H1 (cell line): ENCODE measurements around the gene NUSAP1. TPM values are rescaled to one million over a fixed set of nuclear protein-coding genes. Genes with fewer than 3 reads are reported as not detected.

Experiments
- CTCF ChIA-PET: fragments of 300-600 bp; sonication (Branson Sonifier 250); formaldehyde crosslinking; loops from one replicate; lab custom pipeline; 2021; ENCODE audit not compliant: partially characterized antibody; lab: Charles Lee
- POLR2A ChIA-PET: fragments of 300-600 bp; sonication (Branson Sonifier 250); formaldehyde crosslinking; loops from one replicate; lab custom pipeline; 2021; ENCODE audit warnings: inconsistent platforms; ENCODE audit not compliant: partially characterized antibody; lab: Charles Lee
- DNase-seq, 2 experiments: peaks; one replicate each; pipeline versions ENCODE4 v3.0.0 to v3.0.0-alpha.2; 2010 to 2022; ENCODE audit warnings: low spot score in 2 of 2, low read depth in 1 of 2, mixed read lengths in 1 of 2
- FAIRE-seq: peaks from 2 replicates; lab custom pipeline; 2011; peaks lifted over from hg19 to GRCh38; lab: Jason Lieb, UNC
- H2AFZ ChIP-seq: 2 replicates; pipeline ENCODE4 v1.8.1; 2012; ENCODE audit warnings: low read length, inconsistent platforms
- H2AK5ac ChIP-seq: 2 replicates; pipeline ENCODE4 v1.6.1; 2013; ENCODE audit warnings: low read depth, low read length
- H2BK120ac ChIP-seq: replicated peaks from 2 replicates; pipeline ENCODE3; 2013; ENCODE audit warnings: low read depth, low read length, inconsistent platforms
- H2BK12ac ChIP-seq: 2 replicates; pipeline ENCODE4 v1.6.1; 2013; ENCODE audit warnings: low read depth, low read length
- H2BK15ac ChIP-seq: 2 replicates; pipeline ENCODE4 v1.6.1; 2013; ENCODE audit warnings: low read length
- H2BK20ac ChIP-seq: 2 replicates; pipeline ENCODE4 v1.6.1; 2013; ENCODE audit warnings: low read length
- H2BK5ac ChIP-seq: 2 replicates; pipeline ENCODE4 v1.6.1; 2013; ENCODE audit warnings: low read depth, low read length
- H3K14ac ChIP-seq: 2 replicates; pipeline ENCODE4 v1.6.1; 2013; ENCODE audit warnings: inconsistent platforms; ENCODE audit not compliant: insufficient read length
- H3K18ac ChIP-seq: 2 replicates; pipeline ENCODE4 v1.6.1; 2013; ENCODE audit warnings: low read length; ENCODE audit errors: extremely low read depth
- H3K23ac ChIP-seq: 2 replicates; pipeline ENCODE4 v1.6.1; 2013; ENCODE audit warnings: inconsistent platforms; ENCODE audit not compliant: insufficient read length
- H3K23me2 ChIP-seq: 2 replicates; pipeline ENCODE4 v1.6.1; 2013; ENCODE audit warnings: low read depth, low read length
- H3K27ac ChIP-seq: 2 replicates; pipeline ENCODE4 v1.6.1; 2011; ENCODE audit warnings: low read depth, low read length, inconsistent platforms
- H3K27me3 ChIP-seq, 4 experiments: replicated peaks in 1 of 4; 1 replicate in 1 of 4; 2 replicates in 3 of 4; pipeline versions ENCODE4 v1.6.1 to v1.8.1; 2011 to 2013; ENCODE audit warnings: low read length in 3 of 4, mild to moderate bottlenecking in 3 of 4, inconsistent platforms in 2 of 4, mixed read lengths in 2 of 4, moderate library complexity in 1 of 4; ENCODE audit not compliant: control insufficient read depth in 3 of 4, insufficient read depth in 3 of 4; ENCODE audit errors: extremely low read depth in 1 of 4
- H3K36me3 ChIP-seq, 4 experiments: 2 replicates each; pipeline versions ENCODE4 v1.6.1 to v1.8.1; 2011 to 2013; ENCODE audit warnings: mild to moderate bottlenecking in 4 of 4, low read length in 3 of 4, moderate library complexity in 2 of 4, control low read depth in 1 of 4, inconsistent platforms in 1 of 4; ENCODE audit not compliant: insufficient read depth in 4 of 4, control insufficient read depth in 2 of 4
- H3K4ac ChIP-seq: replicated peaks from 2 replicates; pipeline ENCODE3; 2013; ENCODE audit warnings: low read length, low read depth, mixed read lengths, inconsistent platforms; ENCODE audit not compliant: insufficient read length
- H3K4me1 ChIP-seq, 4 experiments: replicated peaks in 1 of 4; 1 replicate in 1 of 4; 2 replicates in 3 of 4; pipeline versions ENCODE4 v1.6.1 to v1.8.1; 2011 to 2013; ENCODE audit warnings: low read length in 3 of 4, inconsistent platforms in 2 of 4, mixed read lengths in 1 of 4; ENCODE audit not compliant: insufficient read depth in 4 of 4, control insufficient read depth in 3 of 4
- H3K4me2 ChIP-seq, 2 experiments: 2 replicates each; pipeline versions ENCODE4 v1.6.1 to v1.8.1; 2011 to 2013; ENCODE audit warnings: low read depth in 2 of 2, low read length in 2 of 2, control low read depth in 1 of 2, inconsistent platforms in 1 of 2, mild to moderate bottlenecking in 1 of 2; ENCODE audit not compliant: insufficient read depth in 1 of 2
- H3K4me3 ChIP-seq, 4 experiments: fragments of 200-600, 300-600 bp in 1 of 4; sonication (generic), shearing (Covaris generic), sonication (Bioruptor Twin) in 1 of 4; 2 replicates each; pipeline versions ENCODE4 v1.5.1 to v1.8.1; 2011 to 2016; ENCODE audit warnings: low read length in 4 of 4, low read depth in 3 of 4, control low read depth in 2 of 4, inconsistent platforms in 2 of 4, mild to moderate bottlenecking in 2 of 4, mixed read lengths in 1 of 4, moderate library complexity in 1 of 4; ENCODE audit not compliant: insufficient read depth in 2 of 4; ENCODE audit errors: extremely low read depth in 1 of 4
- H3K56ac ChIP-seq: replicated peaks from 2 replicates; pipeline ENCODE3; 2013; ENCODE audit warnings: low read depth, mild to moderate bottlenecking, mixed read lengths, low read length, inconsistent platforms; ENCODE audit not compliant: insufficient read length
- H3K79me1 ChIP-seq: 2 replicates; pipeline ENCODE4 v1.6.1; 2013; ENCODE audit warnings: low read depth, low read length, control low read depth
- H3K79me2 ChIP-seq, 2 experiments: 2 replicates each; pipeline versions ENCODE4 v1.6.1 to v1.8.1; 2012 to 2013; ENCODE audit warnings: low read length in 2 of 2, mild to moderate bottlenecking in 2 of 2, inconsistent platforms in 1 of 2; ENCODE audit not compliant: insufficient read depth in 2 of 2, control insufficient read depth in 1 of 2
- H3K9ac ChIP-seq, 4 experiments: replicated peaks in 1 of 4; 1 replicate in 1 of 4; 2 replicates in 3 of 4; pipeline versions ENCODE4 v1.6.1 to v1.8.1; 2011 to 2013; ENCODE audit warnings: low read depth in 3 of 4, low read length in 3 of 4, control low read depth in 2 of 4, mild to moderate bottlenecking in 2 of 4, moderate library complexity in 2 of 4, inconsistent platforms in 1 of 4; ENCODE audit errors: extremely low read depth in 1 of 4
- H3K9me3 ChIP-seq, 2 experiments: 2 replicates each; pipeline versions ENCODE4 v1.6.1 to v1.8.1; 2012 to 2013; ENCODE audit warnings: mild to moderate bottlenecking in 2 of 2, moderate library complexity in 2 of 2, control low read depth in 1 of 2, inconsistent platforms in 1 of 2, low read depth in 1 of 2, low read length in 1 of 2, mixed read lengths in 1 of 2; ENCODE audit not compliant: insufficient read depth in 2 of 2
- H4K20me1 ChIP-seq, 2 experiments: replicated peaks in 1 of 2; 2 replicates each; pipeline versions ENCODE3 to v1.8.1; 2011 to 2013; ENCODE audit warnings: inconsistent platforms in 2 of 2, low read length in 2 of 2, mild to moderate bottlenecking in 1 of 2; ENCODE audit not compliant: insufficient read depth in 2 of 2, control insufficient read depth in 1 of 2
- H4K5ac ChIP-seq: 2 replicates; pipeline ENCODE4 v1.6.1; 2013; ENCODE audit warnings: low read length, low read depth, mixed read lengths, inconsistent platforms; ENCODE audit not compliant: insufficient read length
- H4K8ac ChIP-seq: 2 replicates; pipeline ENCODE4 v1.8.0; 2013; ENCODE audit warnings: mild to moderate bottlenecking, moderate library complexity, low read length, inconsistent platforms; ENCODE audit not compliant: insufficient read depth; ENCODE audit errors: extremely low read depth
- H4K91ac ChIP-seq: replicated peaks from 2 replicates; pipeline ENCODE3; 2013; ENCODE audit warnings: low read length, mixed read lengths, inconsistent platforms; ENCODE audit not compliant: insufficient read length
- CHD2 ChIP-seq: IDR thresholded peaks from 2 replicates; pipeline ENCODE4 v1.6.1; 2012; ENCODE audit warnings: low read length, improper control_type of control experiment
- EZH2 ChIP-seq: fragments of 200-600 bp; sonication (generic); IDR thresholded peaks from 2 replicates; pipeline ENCODE4 v1.7.1; 2012; ENCODE audit warnings: low read depth, mild to moderate bottlenecking, moderate library complexity, low read length, inconsistent platforms; ENCODE audit not compliant: severe bottlenecking
- KDM4A ChIP-seq: IDR thresholded peaks from one replicate; pipeline ENCODE4 v1.7.1; 2012; ENCODE audit warnings: low read depth, mild to moderate bottlenecking, moderate library complexity, low read length, inconsistent platforms; ENCODE audit not compliant: severe bottlenecking
- SP2 ChIP-seq: IDR thresholded peaks from 2 replicates; pipeline ENCODE4 v1.6.1; 2012; ENCODE audit warnings: mild to moderate bottlenecking, low read length, inconsistent platforms
- SRF ChIP-seq: IDR thresholded peaks from 2 replicates; pipeline ENCODE4 v1.6.1; 2011; ENCODE audit warnings: mild to moderate bottlenecking, low read depth, low read length, moderate library complexity
- TEAD4 ChIP-seq: IDR thresholded peaks from 2 replicates; pipeline ENCODE4 v1.6.1; 2012; ENCODE audit warnings: low read depth, low read length, inconsistent platforms, mixed read lengths
- WGBS, 2 experiments: shearing (Covaris generic) in 1 of 2; methylation state at CpG; one replicate each; pipeline versions ENCODE4 v1.1.6 to v1.1.7; 2013 to 2015; ENCODE audit warnings: low lambda C conversion rate in 2 of 2, mixed read lengths in 2 of 2, inconsistent platforms in 1 of 2, low coverage in 1 of 2, missing lambda C conversion rate in 1 of 2; ENCODE audit not compliant: insufficient replicate concordance in 2 of 2, insufficient coverage in 1 of 2, insufficient read length in 1 of 2; ENCODE audit errors: extremely low coverage in 1 of 2, missing lambda C conversion rate in 1 of 2; 5-methylcytosine and 5-hydroxymethylcytosine counted together
- polyA plus RNA-seq, 7 experiments: library from polyadenylated mRNA; depleted of rRNA in 3 of 7; stranded (reverse) in 5 of 7; unstranded in 2 of 7; fragments of >200 nt in 5 of 7; fragments of 200-250 nt in 2 of 7; gene quantifications; 1 replicate in 5 of 7; 2 replicates in 1 of 7; 4 replicates in 1 of 7; pipeline versions ENCODE4 v1.2.1 to v1.2.3, GENCODE V29; 2011 to 2013; ENCODE audit warnings: missing spikeins in 2 of 7, mixed read lengths in 2 of 7
- total RNA-seq: library from RNA; stranded (reverse); fragmentation: NEBNext Ultra II Directional; extraction: Animal tissue kit (Norgen Biotek cat#: 25700); gene quantifications from 2 replicates; pipeline ENCODE4 v1.2.1, GENCODE V29; 2021

NUSAP1 gene
- total and polyA plus RNA-seq, 2 of the 8 experiments (the other 6 are each of a cell fraction or from before 2014, with no cell fraction given) = 60.8 to 144 TPM

- no peaks in the 10 kb centered on the region for H3K23me2 ChIP-seq
- no peak overlapping the region for H3K14ac ChIP-seq
- H3K79me2 ChIP-seq = peaks cover 15 to 40% of the 10 kb centered on the region in 2 experiments
- H3K9me3 ChIP-seq = no peaks in the 10 kb centered on the region
- no peak overlapping the region for H4K91ac ChIP-seq
- H3K4ac ChIP-seq = no peak overlapping the region
- no peaks in the 10 kb centered on the region for H4K20me1 ChIP-seq
- peak overlapping the region; percentile 63 for H2BK120ac ChIP-seq
- H3K36me3 ChIP-seq = peaks cover 0 to 4% (median 0%) of the 10 kb centered on the region in 4 experiments; a peak in 1 of 8 replicates
- H3K79me1 ChIP-seq = peaks cover 2% of the 10 kb centered on the region; the same call in 1 of the 2 replicates
- H3K4me1 ChIP-seq = no peaks in the 10 kb centered on the region; a peak in 1 of 7 replicates
- DNase-seq (peak; percentile 5 to 82), FAIRE-seq (no peak)
- H4K8ac ChIP-seq = no peak overlapping the region
- H3K23ac ChIP-seq = no peak overlapping the region
- no peak overlapping the region; the same call in 1 of the 2 replicates for H3K18ac ChIP-seq
- 7% methylated on average over 14 of the region's 14 CpGs; no CpG with 5 or more reads in 1 of the 2 experiments for WGBS, 2 experiments
- H2BK12ac ChIP-seq = no peak overlapping the region
- peak overlapping the region; percentile 74 to 95 (median 92) for H3K9ac ChIP-seq
- no peak overlapping the region for H2AK5ac ChIP-seq
- CTCF ChIA-PET = interaction anchor here (0.9 to 1.5 kb wide), 4 partner anchors 8 to 153 kb away, joined by 3 to 5 read pairs (median 5); no protein-coding TSS in a partner anchor
- H2AFZ ChIP-seq = peak overlapping the region; percentile 88
- H4K5ac ChIP-seq = peak overlapping the region; percentile 75
- no peaks in the 10 kb centered on the region for H3K27me3 ChIP-seq
- peak overlapping the region; percentile 71 to 79 for H3K4me2 ChIP-seq
- H2BK20ac ChIP-seq = no peak overlapping the region
- peak overlapping the region; percentile 13 for H3K56ac ChIP-seq
- no peak overlapping the region for H2BK15ac ChIP-seq
- POLR2A ChIA-PET = interaction anchor here (0.6 to 2.6 kb wide), 29 partner anchors 8 to 402 kb away, joined by 3 to 18 read pairs (median 4); partner anchors contain the start of genes CHAC1, CHP1, DLL4 and EXD1
- H3K4me3 ChIP-seq = peak overlapping the region; percentile 83 to 92 (median 90)
- peak overlapping the region; percentile 97 for H2BK5ac ChIP-seq
- H3K27ac ChIP-seq = peak overlapping the region; percentile 90
- TF ChIP-seq SP2 (no peak), SRF (no peak), TEAD4 (no peak), EZH2 (no peak), KDM4A (no peak), CHD2 (no peak)
Observed at GRCh38 chr15:41331833-41332193, 868 bp upstream of the NUSAP1 start.
